Sciatic nerve (tissue), 2 donors: ENCODE data around the gene C20orf96. TPM values are rescaled to one million over a fixed set of nuclear protein-coding genes. Genes with fewer than 3 reads are reported as not detected.
"Not testable (repeated sequence)": the region's sequence is repeated elsewhere in the genome, so short reads cannot be mapped to it uniquely, and the experiment has no call there.

ENCODE experiments used
- ATAC-seq: fragments of 200-7000 bp; cut with Tn5 transposase; one replicate; pipeline ENCODE4 v1.9.1; 2020; ENCODE audit warnings: mild to moderate bottlenecking, moderate library complexity
- DNase-seq: peaks from one replicate; pipeline ENCODE4 v3.0.0-alpha.2; 2020; ENCODE audit warnings: low spot score
- intact Hi-C: fragments of 100-400 bp; cut with DNase I; formaldehyde crosslinking; loops from one replicate; pipeline ENCODE4 v1.14.2; 2022
- total RNA-seq: library from RNA; stranded (reverse); fragmentation: NEBNext Ultra II Directional; extraction: Animal tissue kit (Norgen Biotek cat#: 25700); gene quantifications from one replicate; pipeline ENCODE4 v1.2.1, GENCODE V29; 2021
- donor health status: DM: no; HTN: no; CAD: no.
- donor health status: DM: no; HTN: no; CAD: no.

Gene C20orf96
- total RNA-seq, 1 donor from 2014 or later, result 8.7 TPM

DNA sequence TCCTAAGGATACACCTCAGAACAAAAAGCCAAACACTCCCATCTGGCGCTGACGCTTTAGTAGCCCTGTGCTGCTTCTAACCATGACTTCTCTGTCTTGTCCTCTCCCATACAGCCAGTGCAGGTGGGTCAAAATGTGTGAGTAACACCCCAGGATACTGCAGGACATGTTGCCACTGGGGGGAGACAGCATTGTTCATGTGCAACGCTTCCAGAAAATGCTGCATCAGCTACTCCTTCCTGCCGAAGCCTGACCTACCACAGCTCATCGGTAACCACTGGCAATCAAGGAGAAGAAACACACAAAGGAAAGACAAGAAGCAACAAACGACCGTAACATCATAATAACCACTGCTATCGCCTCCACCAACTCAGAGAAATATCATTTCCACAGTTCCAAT lies 31.6 kb downstream of the C20orf96 start:
- DNase-seq, result no peak
- no peak for ATAC-seq
- intact Hi-C loops, result no loop called here

- no peak for ATAC-seq
Measured at GRCh38 chr20:258269-258858, 32.2 kb downstream of the C20orf96 start.

DNA sequence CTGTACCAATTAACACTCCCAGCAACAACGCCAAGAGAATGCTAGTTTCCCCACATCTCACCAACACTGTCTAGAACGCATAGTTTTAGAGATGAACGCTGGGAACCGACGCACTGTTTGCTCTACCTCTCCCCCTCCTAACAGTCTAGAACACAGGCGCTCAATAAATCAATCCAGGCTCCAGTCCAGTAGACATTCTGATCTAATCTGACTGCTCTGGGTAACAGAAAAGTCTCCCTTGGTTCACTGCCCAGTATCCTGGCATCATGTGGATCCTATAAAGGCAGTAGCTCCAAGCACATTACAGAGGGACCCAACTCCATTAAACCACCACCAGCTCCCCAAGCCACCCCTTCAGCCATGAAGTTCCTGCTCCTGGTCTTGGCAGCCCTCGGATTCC lies 33.1 kb downstream of the C20orf96 start, which contains the start of gene DEFB132:
TSS of gene DEFB132 (plus strand) at position 306 of the 400 bp plus-strand sequence. CDS start at position 361, 55 bp downstream.
- no peak for ATAC-seq

More at GRCh38 chr20:258269-258858, 32.2 kb downstream of the C20orf96 start:
- DNase-seq, result no peak
- intact Hi-C loops, result no loop called here

GRCh38 chr20:253447-253846 lies 37.1 kb downstream of the C20orf96 start:
- intact Hi-C loops, ATAC-seq, DNase-seq: not testable (repeated sequence)

More for the DNA sequence above, 33.1 kb downstream of the C20orf96 start, which contains the start of gene DEFB132:
- intact Hi-C loops, result no loop called here
- no peak for DNase-seq

- ATAC-seq (no peak), DNase-seq (no peak)
- intact Hi-C loops, result no loop called here
Measured at GRCh38 chr20:252801-253200, 37.7 kb downstream of the C20orf96 start.

- no peak for ATAC-seq
- DNase-seq, result no peak
- intact Hi-C loops, result no loop called here
Measured at GRCh38 chr20:251354-251753, 39.2 kb downstream of the C20orf96 start.

DNA sequence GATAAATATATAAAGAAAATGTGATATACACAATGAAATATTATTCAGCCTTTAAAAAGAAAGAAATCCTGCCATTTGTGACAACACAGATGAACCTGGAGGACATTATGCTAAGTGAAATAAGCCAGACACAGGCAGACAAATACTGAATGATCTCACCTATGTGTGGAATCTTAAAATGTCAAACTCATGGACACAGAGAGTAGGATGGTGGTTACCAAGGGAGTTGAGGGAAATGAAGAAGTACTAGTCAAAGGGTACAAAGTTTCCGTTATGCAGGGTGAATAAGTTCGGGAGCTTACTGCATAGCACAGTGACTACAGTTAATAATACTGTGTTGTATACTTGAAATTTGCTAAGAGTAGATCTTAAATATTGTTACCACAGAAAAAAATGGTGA lies 47.6 kb downstream of the C20orf96 start:
- ATAC-seq, result no peak
- no peak for DNase-seq
- intact Hi-C loops, result no loop called here

DNA sequence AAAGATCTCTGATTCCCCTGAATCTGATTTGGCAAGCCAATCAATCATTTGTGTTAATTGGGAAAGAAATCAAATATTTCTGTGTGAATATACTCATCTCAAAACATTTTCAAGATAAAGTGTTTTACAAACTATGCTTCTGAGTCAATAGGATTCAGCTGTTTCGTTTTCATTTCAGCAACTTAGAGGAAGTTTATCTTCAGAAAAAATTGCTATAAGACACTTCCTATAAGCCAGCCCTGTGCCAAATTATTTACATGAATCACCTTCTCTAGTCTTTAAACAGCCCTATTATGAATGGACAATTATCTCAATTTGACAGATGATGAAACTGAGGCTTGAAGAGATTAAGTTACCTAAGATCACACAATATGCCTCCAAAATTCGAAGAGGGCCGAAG lies 52.6 kb downstream of the C20orf96 start:
- ATAC-seq (no peak), DNase-seq (no peak)
- intact Hi-C loops, result no loop called here

- ATAC-seq (peak; percentile 70), DNase-seq (no peak)
- intact Hi-C loops, result no loop called here
Measured at GRCh38 chr20:237489-237888, 53.1 kb downstream of the C20orf96 start.

- DNase-seq, result no peak
- peak; percentile 50 for ATAC-seq
- intact Hi-C loops, result no loop called here
Measured at GRCh38 chr20:235891-236290, 54.7 kb downstream of the C20orf96 start.

- DNase-seq (no peak), ATAC-seq (no peak)
- intact Hi-C loops, result no loop called here
Measured at GRCh38 chr20:227439-228105, 63.0 kb downstream of the C20orf96 start.

DNA sequence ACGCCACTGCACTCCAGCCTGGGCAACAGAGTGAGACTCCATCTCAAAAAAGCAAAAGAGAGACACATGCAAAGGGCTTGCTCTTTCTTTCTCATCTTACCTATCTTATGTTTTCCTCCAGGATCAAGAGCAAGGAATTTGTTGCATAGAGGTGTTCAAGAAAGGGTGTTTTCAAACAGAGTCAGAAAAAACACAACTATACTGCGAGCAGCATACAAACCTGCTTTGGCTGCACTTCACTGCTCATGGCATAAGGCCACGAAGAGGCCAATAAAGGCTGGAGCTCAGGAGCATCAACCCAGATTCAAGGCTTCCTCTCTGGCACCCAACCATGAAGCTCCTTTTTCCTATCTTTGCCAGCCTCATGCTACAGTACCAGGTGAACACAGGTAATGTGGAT lies 63.6 kb downstream of the C20orf96 start, which contains the start of gene DEFB129:
TSS of gene DEFB129 (plus strand) at position 301 of the 400 bp plus-strand sequence. CDS start at position 332, 31 bp downstream.
- intact Hi-C loops, result no loop called here
- ATAC-seq (no peak), DNase-seq (no peak)

DNA sequence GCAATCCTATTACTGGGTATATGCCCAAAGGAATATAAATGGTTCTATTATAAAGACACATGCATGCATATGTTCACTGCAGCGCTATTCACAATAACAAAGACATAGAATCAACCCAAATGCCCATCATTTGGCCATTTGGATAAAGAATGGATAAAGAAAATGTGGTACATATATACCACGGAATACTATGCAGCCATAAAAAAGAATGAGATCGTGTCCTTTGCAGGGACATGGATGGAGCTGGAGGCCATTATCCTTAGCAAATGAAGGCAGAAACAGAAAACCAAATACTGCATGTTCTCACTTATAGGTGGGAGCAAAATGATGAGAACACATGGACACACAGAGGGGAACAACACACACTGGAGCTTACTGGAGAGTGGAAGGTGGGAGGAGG lies 64.7 kb downstream of the C20orf96 start:
- ATAC-seq, intact Hi-C loops, DNase-seq: not testable (repeated sequence)

DNA sequence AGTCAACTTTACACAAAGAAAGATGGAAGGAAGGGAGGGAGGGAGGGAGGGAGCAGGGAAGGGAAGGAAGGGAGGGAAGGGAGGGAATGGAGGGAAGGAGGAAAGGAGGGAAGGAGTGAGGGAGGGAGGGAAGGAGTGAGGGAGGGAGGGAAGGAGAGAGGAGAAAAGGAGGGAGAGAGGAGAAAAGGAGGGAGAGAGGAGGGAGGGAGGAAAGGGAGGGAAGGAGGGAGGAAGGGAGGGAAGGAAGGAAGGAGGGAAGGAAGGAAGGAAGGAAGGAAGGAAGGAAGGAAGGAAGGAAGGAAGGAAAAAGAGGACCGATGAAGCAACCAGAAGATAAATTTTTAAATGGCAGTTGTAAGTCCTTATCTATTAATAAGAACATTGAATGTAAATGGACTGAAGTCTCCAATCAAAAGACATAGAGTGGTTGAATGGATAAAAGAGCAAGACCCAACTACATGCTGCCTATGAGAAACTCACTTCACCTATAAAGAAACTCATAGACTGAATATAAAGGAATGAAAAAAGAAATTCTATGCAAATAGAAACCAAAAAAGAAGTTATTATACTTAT lies 69.2 kb downstream of the C20orf96 start:
- ATAC-seq (no peak), DNase-seq (no peak)
- intact Hi-C loops, result no loop called here

Other genes with a start within 250 kb of the C20orf96 start
- not detected for gene DEFB125, start 203.1 kb downstream of the C20orf96 start, total RNA-seq
- gene DEFB126, start 148.2 kb downstream of the C20orf96 start, total RNA-seq, result not detected
- not detected for gene DEFB127, start 133.3 kb downstream of the C20orf96 start, total RNA-seq
- not detected for gene DEFB128, start 101.0 kb downstream of the C20orf96 start, total RNA-seq
- gene DEFB129, start 63.5 kb downstream of the C20orf96 start, total RNA-seq, result not detected
- gene DEFB132, start 33.0 kb downstream of the C20orf96 start, total RNA-seq, result not detected
- gene ZCCHC3, start 6.8 kb upstream of the C20orf96 start, total RNA-seq, result 15.6 TPM
- 17.0 TPM for gene SOX12, start 34.8 kb upstream of the C20orf96 start, total RNA-seq
- 39.6 TPM for gene NRSN2, start 56.4 kb upstream of the C20orf96 start, total RNA-seq
- 6.2 TPM for gene TRIB3, start 90.0 kb upstream of the C20orf96 start, total RNA-seq
- 72.7 TPM for gene RBCK1, start 117.5 kb upstream of the C20orf96 start, total RNA-seq
- 32.5 TPM for gene TBC1D20, start 171.8 kb upstream of the C20orf96 start, total RNA-seq